GM21367 (cell line): ENCODE measurements around the gene FCN3.

ENCODE experiments used
- ATAC-seq: cut with Tn5 transposase; IDR thresholded peaks from one replicate; pipeline ENCODE4 v1.9.1; 2021; ENCODE audit not compliant: unreplicated experiment

FCN3 gene

DNA sequence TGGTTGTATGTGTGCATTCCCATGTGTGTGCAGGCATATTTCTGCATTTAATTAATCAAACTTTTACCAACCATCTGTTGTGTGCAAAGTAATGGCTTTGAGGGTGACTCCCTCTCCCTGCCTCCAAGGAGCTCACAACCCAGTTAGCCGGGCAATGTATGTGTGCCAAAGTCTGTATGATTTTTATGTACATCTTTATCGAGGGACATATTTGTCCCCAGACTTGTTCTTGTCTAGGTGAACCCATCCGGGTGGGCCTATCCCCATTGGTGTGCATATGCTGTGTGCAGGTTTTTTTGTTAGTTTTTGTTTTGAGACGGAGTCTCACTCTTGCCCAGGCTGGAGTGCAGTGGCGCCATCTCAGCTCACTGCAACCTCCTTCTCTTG is 31.0 kb downstream of the FCN3 start:
- no peak for ATAC-seq

GRCh38 chr1:27342778-27343638 is 31.6 kb downstream of the FCN3 start:
- ATAC-seq, result no peak

DNA sequence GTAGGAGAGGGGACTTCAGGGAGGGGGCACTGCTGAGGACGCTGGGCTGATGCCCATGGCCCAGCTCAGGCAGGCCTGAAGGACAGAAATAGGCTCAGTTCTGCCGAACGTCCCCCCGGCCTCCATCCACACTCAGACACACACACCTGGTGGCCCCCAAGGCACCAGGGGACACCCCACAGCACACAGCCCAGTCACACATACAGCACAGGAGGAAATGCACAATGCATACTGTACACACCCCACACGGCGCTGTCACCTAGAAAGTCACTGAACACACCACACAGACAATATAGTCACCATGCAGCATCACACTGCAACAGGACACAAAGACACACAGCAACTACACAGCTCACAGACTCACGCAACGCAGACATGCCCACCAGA is 32.2 kb downstream of the FCN3 start:
- ATAC-seq, result no peak

- peak; percentile 42 for ATAC-seq
Measured at GRCh38 chr1:27341525-27342252, 32.9 kb downstream of the FCN3 start, which contains the start of gene SYTL1. TSS of gene SYTL1 (plus strand) at chr1:27342022. CDS start at chr1:27345335, 3,313 bp downstream.

DNA sequence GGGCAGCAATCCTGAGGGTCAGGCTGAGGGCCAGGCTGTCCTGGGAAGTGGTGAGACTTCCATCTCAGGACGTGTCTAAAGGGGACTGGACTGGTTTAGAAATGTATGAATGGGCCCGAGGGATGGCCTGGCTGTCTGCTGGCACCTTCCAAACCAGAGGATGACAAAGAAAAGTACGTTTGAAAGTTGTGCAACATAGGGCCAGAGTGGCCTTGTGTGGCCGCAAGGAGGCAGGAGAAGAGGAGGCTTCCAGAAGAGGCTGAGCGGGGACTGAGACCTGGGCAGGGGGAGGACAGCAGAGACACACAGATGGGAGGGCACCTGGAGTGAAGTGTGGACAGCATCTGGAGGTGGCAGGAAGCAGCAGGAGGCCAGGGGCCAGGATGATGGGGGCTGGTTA is 35.4 kb downstream of the FCN3 start:
- no peak for ATAC-seq

DNA sequence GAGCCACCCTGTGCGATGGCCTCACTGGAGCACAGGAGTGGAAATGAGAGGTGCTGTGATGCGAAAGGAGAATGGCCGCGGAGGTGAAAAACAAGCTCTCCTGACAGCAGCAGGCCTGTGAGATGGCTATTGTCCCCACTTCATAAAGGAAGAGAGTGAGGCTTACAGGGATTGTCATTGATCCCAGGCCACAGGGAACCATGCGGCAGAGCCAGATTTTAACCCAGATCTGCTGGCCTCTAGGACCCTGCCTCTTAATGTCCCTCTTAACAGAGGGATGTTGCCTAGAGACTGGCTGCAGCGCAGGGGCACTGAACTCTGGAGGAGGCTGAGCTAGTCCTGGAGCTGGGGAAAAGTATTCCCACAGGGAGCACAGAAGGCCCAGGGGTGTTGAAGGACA is 35.9 kb downstream of the FCN3 start:
- ATAC-seq, result no peak

DNA sequence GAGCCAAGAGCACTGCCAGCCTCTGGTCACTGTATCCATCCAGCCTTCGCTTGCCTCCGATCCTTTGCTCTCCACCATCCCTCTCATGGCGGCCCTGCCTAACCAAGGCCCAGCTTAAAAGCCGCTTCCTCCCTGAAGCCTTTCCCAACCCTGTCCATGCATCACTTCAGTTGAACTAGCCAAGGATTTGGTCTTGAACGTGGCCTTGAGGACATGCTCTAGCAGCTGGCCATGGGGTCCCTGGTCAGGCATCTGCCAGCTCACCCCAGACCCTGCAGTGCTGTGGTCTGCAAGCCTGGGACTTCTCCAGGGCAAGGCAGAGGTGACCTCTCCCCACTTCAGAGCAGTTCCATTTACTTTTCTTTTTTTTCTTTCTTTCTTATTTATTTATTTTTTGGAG is 37.9 kb downstream of the FCN3 start:
- no peak for ATAC-seq

DNA sequence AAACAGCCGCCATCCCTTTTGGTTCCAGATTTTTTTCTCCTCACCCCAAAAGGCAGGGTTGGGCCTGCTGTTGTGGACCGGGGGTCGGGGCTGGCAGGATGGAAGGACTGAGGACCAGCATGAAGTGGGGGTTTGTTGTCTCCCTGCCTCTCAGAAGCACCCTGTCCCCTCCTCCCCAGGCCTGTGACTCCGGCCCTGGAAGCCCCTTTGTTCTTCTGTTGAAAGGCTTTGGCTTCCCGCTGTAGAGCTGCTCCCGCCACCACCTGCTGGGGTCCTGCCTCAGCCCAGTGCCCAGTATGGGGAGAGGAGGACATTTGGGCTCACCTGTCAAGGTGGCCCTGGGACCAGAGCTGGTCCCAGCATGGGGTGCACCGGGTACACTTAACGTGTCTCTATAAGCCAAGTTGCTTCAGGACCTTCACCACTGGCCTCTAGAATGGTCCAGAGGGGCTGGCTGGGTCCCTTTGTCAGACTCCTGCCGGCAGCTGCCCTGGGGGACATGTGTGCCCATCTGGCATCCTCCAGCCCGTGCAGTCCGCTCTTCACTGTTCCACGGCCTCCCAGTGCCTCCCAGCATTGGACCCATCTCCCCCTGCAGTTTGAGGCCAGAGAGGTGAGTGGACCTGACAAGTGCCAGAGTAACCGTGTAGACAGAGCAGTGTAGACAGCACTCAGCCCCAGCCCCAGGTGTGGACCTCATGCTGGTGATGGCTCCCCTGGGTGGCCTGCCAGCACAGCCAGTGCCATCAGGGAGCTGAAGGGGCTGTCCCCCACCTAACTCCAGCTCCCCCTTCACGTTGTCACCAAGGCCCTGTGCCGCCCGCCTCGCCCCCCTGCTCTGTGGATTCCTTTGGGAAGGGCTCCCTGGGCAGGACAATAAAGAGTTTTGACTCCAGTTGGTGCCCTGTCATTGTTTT is 38.9 kb downstream of the FCN3 start:
- ATAC-seq, result no peak

DNA sequence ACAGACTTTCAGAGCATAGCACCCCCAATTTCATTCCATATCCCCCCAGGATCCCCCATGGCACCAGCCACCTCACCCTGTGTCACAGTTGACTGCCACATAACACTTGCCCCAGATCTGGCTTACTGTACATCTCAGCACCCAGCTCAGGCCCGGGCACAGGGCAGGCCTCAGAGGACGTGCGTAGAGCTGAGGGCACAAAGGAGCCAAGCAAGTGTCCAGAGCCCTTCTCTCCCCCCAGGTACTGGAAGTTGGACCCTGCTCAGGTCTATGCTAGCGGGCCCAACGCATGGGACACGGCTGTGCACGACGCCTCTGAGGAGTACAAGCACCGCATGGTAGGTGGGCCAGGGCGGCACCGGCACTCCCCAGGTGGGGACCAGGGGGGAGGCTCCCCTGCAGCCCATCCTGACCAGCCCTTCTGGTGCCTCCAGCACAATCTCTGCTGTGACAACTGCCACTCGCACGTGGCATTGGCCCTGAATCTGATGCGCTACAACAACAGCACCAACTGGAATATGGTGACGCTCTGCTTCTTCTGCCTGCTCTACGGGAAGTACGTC is 40.8 kb downstream of the FCN3 start:
- no peak for ATAC-seq

- no peak for ATAC-seq
Measured at GRCh38 chr1:27332536-27333281, 41.9 kb downstream of the FCN3 start.

- no peak for ATAC-seq
Measured at GRCh38 chr1:27331922-27332321, 42.7 kb downstream of the FCN3 start.

DNA sequence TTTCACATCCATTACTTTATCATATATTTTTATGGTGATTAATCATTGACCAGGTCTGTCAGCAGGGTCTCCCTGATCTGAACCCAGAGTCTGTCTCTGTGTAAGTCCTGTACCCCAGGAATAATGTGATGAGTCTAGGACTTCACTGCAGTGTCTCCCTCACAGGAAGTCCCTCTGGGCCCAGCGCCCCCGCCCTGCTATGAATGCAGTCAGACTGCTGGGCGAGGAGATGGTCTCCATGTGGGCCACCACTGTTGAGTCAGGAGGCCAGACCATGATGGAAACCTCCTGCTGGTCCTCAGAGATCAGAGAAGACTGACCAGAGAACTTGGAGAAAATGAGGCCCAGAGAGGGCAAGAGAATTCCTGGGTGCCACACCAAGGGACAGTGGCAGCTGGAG is 43.2 kb downstream of the FCN3 start:
- no peak for ATAC-seq

DNA sequence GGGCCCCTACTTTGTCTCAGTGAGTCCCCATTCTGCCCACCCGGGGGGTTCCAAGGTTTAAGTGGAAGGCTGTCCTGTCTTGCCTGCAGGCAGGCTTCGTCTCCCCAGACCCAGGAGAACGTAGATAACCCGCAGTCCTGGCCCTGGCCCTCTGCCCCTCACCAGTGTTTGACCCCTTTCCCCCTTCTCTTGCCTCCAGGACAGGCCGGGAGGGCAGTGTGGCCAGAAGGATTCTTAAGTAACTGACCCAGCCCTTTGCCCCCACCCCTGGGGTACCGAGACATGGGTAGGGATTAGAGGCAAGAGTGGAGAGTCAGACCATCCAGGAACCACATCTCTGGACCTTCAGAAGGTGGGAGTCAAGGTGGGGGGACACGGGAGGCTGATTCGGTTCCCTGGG is 43.8 kb downstream of the FCN3 start:
- ATAC-seq, result no peak

- ATAC-seq, result no peak
Measured at GRCh38 chr1:27327964-27328363, 46.7 kb downstream of the FCN3 start.

- no peak for ATAC-seq
Measured at GRCh38 chr1:27325286-27325685, 49.3 kb downstream of the FCN3 start.

GRCh38 chr1:27322569-27323240 is 51.9 kb downstream of the FCN3 start:
- ATAC-seq, result no peak

DNA sequence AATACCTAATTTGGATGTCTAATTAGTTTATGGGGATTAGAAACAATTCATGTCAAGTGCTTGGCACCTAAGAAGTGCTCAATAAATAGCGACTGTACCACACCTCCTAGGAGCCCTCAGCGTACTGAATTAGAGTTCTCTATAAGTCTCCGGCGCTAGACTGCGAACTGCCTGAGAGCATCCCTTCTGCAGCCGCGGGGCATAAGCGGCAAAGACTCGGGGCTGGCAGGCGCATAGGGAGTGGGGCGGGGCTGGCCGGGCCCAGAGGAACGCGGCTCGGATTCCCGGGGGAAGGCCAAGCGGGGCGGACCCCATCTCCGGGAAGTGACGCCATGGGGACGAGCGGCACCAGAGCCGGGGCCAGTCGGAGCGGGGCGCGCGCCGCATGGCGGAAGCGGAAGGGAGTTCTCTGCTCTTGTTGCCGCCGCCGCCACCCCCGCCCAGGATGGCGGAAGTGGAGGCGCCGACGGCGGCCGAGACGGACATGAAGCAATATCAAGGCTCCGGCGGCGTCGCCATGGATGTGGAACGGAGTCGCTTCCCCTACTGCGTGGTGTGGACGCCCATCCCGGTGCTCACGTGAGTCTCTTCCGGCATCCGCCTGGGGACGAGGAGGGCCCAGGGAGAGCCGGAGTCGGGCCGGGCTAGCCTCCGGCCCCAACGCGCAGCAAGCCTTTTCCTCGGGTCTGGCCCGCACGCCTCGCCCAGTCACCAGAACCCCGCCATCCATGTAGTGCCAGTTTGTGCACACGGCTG is 52.6 kb downstream of the FCN3 start, which contains the start of gene TMEM222:
TMEM222 (plus strand) TSS at position 351 of the 756 bp plus-strand sequence; CDS start at position 386, 35 bp downstream.
- ATAC-seq, result peak; percentile 81
